GM23338 (cell line): ENCODE measurements around the gene RER1.

ENCODE experiments used
- CREB1 ChIP-seq: fragments of 250-450 bp; sonication (Bioruptor Pico); IDR thresholded peaks from 2 replicates; pipeline ENCODE4 v1.5.0; 2020; ENCODE audit warnings: low read depth, mild to moderate bottlenecking, moderate library complexity
- EZH2phosphoT487 ChIP-seq: fragments of 200-600 bp; sonication (generic); IDR thresholded peaks from one replicate; pipeline ENCODE4 v1.8.1; 2018; ENCODE audit warnings: antibody characterized with exemption; ENCODE audit not compliant: unreplicated experiment

- TF ChIP-seq CREB1 (CRISPR knock-in tag) (no peak), EZH2phosphoT487 (no peak)
Measured at GRCh38 chr1:2391931-2392509, 379 bp downstream of the RER1 start.
